ENCODE data around the gene LHFPL6.

Gene LHFPL6

DNA sequence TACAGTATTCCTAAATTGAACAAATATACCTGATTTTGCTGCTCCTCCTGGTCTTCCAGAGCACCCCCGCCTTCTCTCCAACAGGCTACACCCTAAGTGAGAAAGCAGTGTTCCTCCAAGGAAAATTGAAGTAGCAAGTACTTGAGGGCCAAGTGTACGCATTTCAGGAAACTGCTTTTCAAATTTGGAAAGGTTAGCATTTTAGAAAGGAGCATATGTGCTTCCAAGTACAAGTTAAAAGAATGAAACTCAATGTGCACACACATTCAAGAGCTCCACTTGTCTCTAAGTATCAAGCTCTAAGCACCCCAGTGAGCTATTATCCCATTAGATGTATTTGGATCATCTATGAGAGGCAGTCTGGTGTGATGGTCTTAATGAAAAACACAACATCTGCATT lies 25.8 kb downstream of the LHFPL6 start:
- DNase-seq (ENCODE audit: extremely low read depth, low read depth) = no peak
- no peak for TF ChIP-seq CTCF (IDR thresholded peaks at IDR 0.05; ENCODE audit: low read depth, low read length, missing control alignments)
- H3K4me3 ChIP-seq (replicated peaks; ENCODE audit: low read depth, low read length) = no peak overlapping the region

DNA sequence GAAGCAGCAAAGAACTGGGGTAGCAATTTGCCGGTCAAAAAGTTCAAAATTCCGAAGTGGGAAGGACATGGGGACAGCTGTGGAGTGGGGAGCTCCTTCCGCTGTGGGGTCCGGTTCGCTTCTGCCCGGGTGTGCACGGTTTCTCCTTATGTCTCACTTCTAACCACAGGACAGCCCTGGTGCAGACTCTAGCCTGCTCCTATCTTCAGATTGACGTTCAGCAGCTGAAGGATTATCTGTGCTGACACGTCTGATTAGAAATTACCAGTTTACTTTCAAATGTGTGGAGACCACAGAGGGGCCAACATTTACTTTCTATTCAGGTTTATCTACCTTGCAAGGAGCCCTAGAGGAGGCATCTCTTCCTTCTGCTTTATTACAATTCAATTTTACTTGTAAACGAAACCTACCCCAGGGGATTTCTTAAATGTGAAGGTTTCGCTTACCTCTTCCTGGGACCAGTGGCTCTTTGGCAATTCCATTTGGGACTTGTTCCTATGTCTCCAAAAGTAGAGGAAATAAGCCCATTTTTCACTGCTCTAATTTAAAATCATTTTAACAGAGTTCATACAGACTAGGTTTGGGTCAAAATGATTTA lies 27.3 kb downstream of the LHFPL6 start:
- no peak overlapping the region for H3K4me3 ChIP-seq (replicated peaks; ENCODE audit: low read depth, low read length)
- no peak for DNase-seq (ENCODE audit: extremely low read depth, low read depth)
- no peak for TF ChIP-seq CTCF (IDR thresholded peaks at IDR 0.05; ENCODE audit: low read depth, low read length, missing control alignments)

- DNase-seq (ENCODE audit: extremely low read depth, low read depth) = no peak
- H3K4me3 ChIP-seq (replicated peaks; ENCODE audit: low read depth, low read length) = no peak overlapping the region
- TF ChIP-seq CTCF (IDR thresholded peaks at IDR 0.05; ENCODE audit: low read depth, low read length, missing control alignments) = no peak
Measured at GRCh38 chr13:39571502-39572092, 31.4 kb downstream of the LHFPL6 start.

- TF ChIP-seq CTCF (IDR thresholded peaks at IDR 0.05; ENCODE audit: low read depth, low read length, missing control alignments) = no peak
- H3K4me3 ChIP-seq (replicated peaks; ENCODE audit: low read depth, low read length) = no peak overlapping the region
- no peak for DNase-seq (ENCODE audit: extremely low read depth, low read depth)
Measured at GRCh38 chr13:39567569-39567968, 35.4 kb downstream of the LHFPL6 start.

DNA sequence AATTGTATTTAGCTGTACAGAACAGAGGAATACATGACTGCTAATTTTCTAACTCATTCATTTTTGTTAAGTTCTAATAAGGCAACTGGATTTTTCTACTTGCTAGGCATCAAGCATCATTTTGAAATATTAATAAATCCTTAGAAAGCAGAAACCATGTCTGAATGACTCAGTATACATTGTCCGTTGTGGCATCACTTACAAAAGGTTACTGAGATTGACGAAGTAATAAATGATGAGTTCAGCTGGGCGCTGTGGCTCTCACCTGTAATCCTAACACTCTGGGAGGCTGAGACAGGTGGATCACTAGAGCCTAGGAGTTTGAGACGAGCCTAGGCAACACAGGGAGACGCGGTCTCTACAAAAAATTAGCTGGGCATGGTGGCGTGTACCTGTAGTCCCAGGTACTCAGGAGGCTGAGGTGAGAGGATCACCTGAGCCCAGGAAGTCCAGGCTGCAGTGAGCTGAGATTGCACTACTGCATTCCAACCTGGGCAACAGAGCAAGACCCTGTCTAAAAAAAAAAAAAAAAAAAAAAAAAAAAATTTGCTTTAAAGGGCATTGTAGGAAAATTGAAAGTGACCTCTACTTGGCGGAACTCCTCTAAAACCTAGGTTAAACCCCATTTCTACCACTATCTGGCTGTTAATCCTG lies 36.6 kb downstream of the LHFPL6 start:
- H3K4me3 ChIP-seq (replicated peaks; ENCODE audit: low read depth, low read length) = no peak overlapping the region
- no peak for DNase-seq (ENCODE audit: extremely low read depth, low read depth)
- TF ChIP-seq CTCF (IDR thresholded peaks at IDR 0.05; ENCODE audit: low read depth, low read length, missing control alignments) = no peak

DNA sequence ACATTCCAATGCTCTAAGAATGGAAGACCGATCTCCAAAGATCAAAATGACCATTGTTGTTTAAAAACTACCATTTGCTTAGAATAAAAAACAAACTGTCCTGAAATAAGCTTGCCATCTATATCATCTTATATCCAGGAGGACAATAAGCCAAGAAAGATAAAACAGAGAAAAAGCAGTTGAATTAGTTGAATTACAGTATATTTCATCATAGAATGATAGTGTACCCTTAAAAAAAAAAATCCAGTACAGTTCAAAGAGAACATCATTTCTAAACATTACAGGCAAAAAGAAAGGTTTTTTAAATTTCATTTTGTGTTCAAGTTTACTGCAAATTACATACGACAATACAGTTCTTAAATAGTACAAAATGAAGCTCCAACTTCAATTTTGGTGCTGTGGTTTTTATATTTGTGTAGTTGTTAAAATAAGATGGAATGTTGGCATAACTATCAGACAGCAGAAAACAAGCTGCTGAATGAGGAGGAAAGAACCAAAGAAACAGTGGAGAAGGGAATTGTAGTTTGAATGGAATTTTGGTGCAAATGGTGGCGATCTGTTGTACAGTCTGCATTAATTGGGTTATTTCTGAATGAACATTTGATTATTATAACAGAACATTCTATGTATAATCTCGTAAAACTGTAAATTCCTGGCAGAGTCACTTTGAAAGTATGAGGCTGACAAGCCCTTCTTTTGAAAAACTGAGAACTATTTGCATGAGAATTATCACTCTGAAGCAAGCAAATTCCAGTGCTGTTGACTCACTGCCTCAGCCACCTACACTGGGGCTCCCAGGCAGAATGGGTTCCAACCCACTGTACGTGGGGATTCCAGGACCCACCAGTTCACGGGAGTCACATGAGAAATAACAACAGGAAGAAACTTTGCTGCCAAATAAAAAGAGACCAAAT lies 37.7 kb downstream of the LHFPL6 start:
- DNase-seq (ENCODE audit: extremely low read depth, low read depth) = peak; percentile 51
- no peak for TF ChIP-seq CTCF (IDR thresholded peaks at IDR 0.05; ENCODE audit: low read depth, low read length, missing control alignments)
- no peak overlapping the region for H3K4me3 ChIP-seq (replicated peaks; ENCODE audit: low read depth, low read length)

All from HFF-Myc (cell line).